K562 (cell line): Measurements from ENCODE around the gene IL23R. TPM values are rescaled to one million over a fixed set of nuclear protein-coding genes. Genes with fewer than 3 reads are reported as not detected.

ENCODE experiments used
- ATAC-seq: fragments of 200-7000 bp; cut with Tn5 transposase; 3 replicates; pipeline ENCODE4 v1.9.1; 2020; ENCODE audit warnings: moderate library complexity
- BruUV-seq: library from RNA; stranded (reverse); fragments of 400-500 nt; replicated peaks from 2 replicates; lab custom pipeline; 2021; lab: Mats Ljungman, UMichigan
- CTCF ChIA-PET: fragments of 300-600 bp; formaldehyde crosslinking; extraction: SDS; loops from one replicate; lab custom pipeline; 2021; ENCODE audit warnings: low intra/inter-chr PET ratio; lab: Yijun Ruan, JAX
- POLR2A ChIA-PET: fragments of 300-600, 350-650 bp; sonication (Branson Sonifier 250); formaldehyde crosslinking; extraction: SDS; loops from one replicate; lab custom pipeline; 2021; ENCODE audit warnings: antibody characterized with exemption, inconsistent platforms; lab: Yijun Ruan, JAX
- DNase-seq, 4 experiments: peaks; one replicate each; pipeline versions ENCODE4 v3.0.0 to v3.0.0-alpha.2; 2011 to 2018; ENCODE audit warnings: low spot score in 3 of 4, mixed read lengths in 3 of 4; ENCODE audit errors: extremely low read depth in 1 of 4
- FAIRE-seq: peaks from 2 replicates; lab custom pipeline; 2011; peaks lifted over from hg19 to GRCh38; lab: Jason Lieb, UNC
- H2AFZ ChIP-seq: 2 replicates; pipeline ENCODE4 v1.6.0; 2011; ENCODE audit warnings: low read depth, low read length, control low read depth, inconsistent platforms
- H3K27ac ChIP-seq: fragments of 200-600 bp; 3 replicates; pipeline ENCODE4 v1.8.0; 2011; ENCODE audit warnings: low read depth, mild to moderate bottlenecking, control low read depth, inconsistent platforms, low read length, moderate library complexity, mixed read lengths; ENCODE audit errors: extremely low read depth
- H3K27me3 ChIP-seq, 2 experiments: fragments of 300-600 bp in 1 of 2; 2 replicates in 1 of 2; 3 replicates in 1 of 2; pipeline versions ENCODE4 v1.6.0 to v1.8.0; 2011; ENCODE audit warnings: inconsistent platforms in 2 of 2, low read length in 2 of 2, mild to moderate bottlenecking in 1 of 2, mixed read lengths in 1 of 2, moderate library complexity in 1 of 2; ENCODE audit not compliant: control insufficient read depth in 2 of 2, insufficient read depth in 2 of 2
- H3K36me3 ChIP-seq: fragments of 300-600 bp; 3 replicates; pipeline ENCODE4 v1.8.0; 2011; ENCODE audit warnings: mild to moderate bottlenecking, low read length, inconsistent platforms; ENCODE audit not compliant: control insufficient read depth, insufficient read depth
- H3K4me1 ChIP-seq, 2 experiments: fragments of 200-600 bp in 1 of 2; replicated peaks in 1 of 2; 2 replicates in 1 of 2; 3 replicates in 1 of 2; pipeline versions ENCODE4 v1.5.1 to v1.8.0; 2011; ENCODE audit warnings: inconsistent platforms in 2 of 2, low read length in 2 of 2, mild to moderate bottlenecking in 1 of 2, mixed read lengths in 1 of 2, moderate library complexity in 1 of 2; ENCODE audit not compliant: control insufficient read depth in 2 of 2, insufficient read depth in 2 of 2
- H3K4me2 ChIP-seq: 2 replicates; pipeline ENCODE4 v1.6.1; 2011; ENCODE audit warnings: low read length, control low read depth, inconsistent platforms, mixed read lengths; ENCODE audit not compliant: insufficient read depth
- H3K4me3 ChIP-seq: fragments of 200-600 bp; sonication (generic), shearing (Covaris generic); 2 replicates; pipeline ENCODE4 v1.5.1; 2016; ENCODE audit warnings: control low read depth, inconsistent platforms
- H3K79me2 ChIP-seq: fragments of 200-600 bp; 3 replicates; pipeline ENCODE4 v1.8.0; 2011; ENCODE audit warnings: low read length, inconsistent platforms; ENCODE audit not compliant: control insufficient read depth, insufficient read depth
- H3K9ac ChIP-seq, 2 experiments: 2 replicates each; pipeline versions ENCODE4 v1.6.0 to v1.6.1; 2011; ENCODE audit warnings: low read depth in 2 of 2, low read length in 2 of 2, control low read depth in 1 of 2, inconsistent platforms in 1 of 2, mild to moderate bottlenecking in 1 of 2, mixed read lengths in 1 of 2; ENCODE audit not compliant: insufficient read depth in 1 of 2
- H3K9me1 ChIP-seq: one replicate; pipeline ENCODE4 v1.6.0; 2011; ENCODE audit warnings: inconsistent platforms, mild to moderate bottlenecking, low read length, moderate library complexity; ENCODE audit not compliant: control insufficient read depth, insufficient read depth
- H3K9me3 ChIP-seq: replicated peaks from 2 replicates; pipeline ENCODE4 v1.5.1; 2011; ENCODE audit warnings: low read depth, low read length, inconsistent platforms; ENCODE audit not compliant: control insufficient read depth, insufficient read depth
- H4K20me1 ChIP-seq: replicated peaks from 2 replicates; pipeline ENCODE4 v1.6.1; 2011; ENCODE audit warnings: low read length, inconsistent platforms, mixed read lengths; ENCODE audit not compliant: control insufficient read depth, insufficient read depth
- CTCF ChIP-seq, 3 experiments: IDR thresholded peaks in 2 of 3; conservative IDR thresholded peaks in 1 of 3; 2 replicates each; pipeline ENCODE4 v1.5.1; 2011 to 2012; ENCODE audit warnings: low read length in 3 of 3, mild to moderate bottlenecking in 3 of 3, control low read depth in 2 of 3, improper control_type of control experiment in 1 of 3, inconsistent platforms in 1 of 3, low read depth in 1 of 3, mixed read lengths in 1 of 3, moderate library complexity in 1 of 3; ENCODE audit not compliant: insufficient read depth in 2 of 3
- GABPB2 ChIP-seq: fragments of 250-450 bp; sonication (Bioruptor Pico); conservative IDR thresholded peaks from 2 replicates; pipeline ENCODE4 v1.5.1; 2021; ENCODE audit warnings: mild to moderate bottlenecking
- WGBS: fragments of 100-300 bp; shearing (Covaris generic); methylation state at CpG from one replicate; pipeline ENCODE4 v1.1.6; 2016; ENCODE audit warnings: low coverage, mixed read lengths; ENCODE audit not compliant: insufficient coverage; ENCODE audit errors: missing lambda C conversion rate; 5-methylcytosine and 5-hydroxymethylcytosine counted together
- in situ Hi-C: fragments of 300-500 bp; cut with MboI; formaldehyde crosslinking; loops from 4 replicates; pipeline ENCODE4 v1.15.0; 2018; ENCODE audit warnings: inconsistent platforms, mixed read lengths
- intact Hi-C: fragments of 100-400 bp; cut with micrococcal nuclease; formaldehyde crosslinking; loops from 2 replicates; pipeline ENCODE4 v1.14.2; 2022
- polyA plus RNA-seq, 8 experiments: library from polyadenylated mRNA; depleted of rRNA in 4 of 8; stranded (reverse) in 5 of 8; unstranded in 3 of 8; fragments of >200 nt; fragmentation: Nextera tagmentation in 2 of 8; fragmentation: Illumina TruSeq in 1 of 8; extraction: Ambion mirVana in 2 of 8; extraction: Trizol in 1 of 8; gene quantifications; 2 replicates each; pipeline versions ENCODE4 v1.2.1 to v1.2.3, GENCODE V29; 2011 to 2014; ENCODE audit warnings: inconsistent platforms in 1 of 8, missing spikeins in 1 of 8
- total RNA-seq, 7 experiments: library from RNA; depleted of rRNA in 6 of 7; stranded (reverse); fragments of >200 nt in 6 of 7; fragmentation: Illumina TruSeq in 2 of 7; extraction: Trizol in 2 of 7; gene quantifications; 2 replicates each; pipeline versions ENCODE4 v1.2.1 to v1.2.3, GENCODE V29; 2011 to 2021; ENCODE audit warnings: low replicate concordance in 1 of 7
- TF ChIP-seq, protein P1 (sequence below), 2 experiments: IDR thresholded peaks in 1 of 2; conservative IDR thresholded peaks in 1 of 2; 2 replicates each; pipeline ENCODE4 v1.6.1; 2016; ENCODE audit warnings: low read depth in 2 of 2, mild to moderate bottlenecking in 1 of 2, missing compliant biosample characterization in 1 of 2, missing genetic modification characterization in 1 of 2, moderate library complexity in 1 of 2
- TF ChIP-seq, protein P2 (sequence below): fragments of 250-450 bp; sonication (Bioruptor Pico); IDR thresholded peaks from 2 replicates; pipeline ENCODE4 v1.8.0; 2022; ENCODE audit warnings: moderate library complexity, mild to moderate bottlenecking, inconsistent platforms

The IL23R gene
- total and polyA plus RNA-seq, 9 of the 15 experiments (the other 6 are each of a cell fraction or from before 2014, with no cell fraction given), result 4.4 to 52.7 (median 22.8) TPM

- TF ChIP-seq, protein P1, sequence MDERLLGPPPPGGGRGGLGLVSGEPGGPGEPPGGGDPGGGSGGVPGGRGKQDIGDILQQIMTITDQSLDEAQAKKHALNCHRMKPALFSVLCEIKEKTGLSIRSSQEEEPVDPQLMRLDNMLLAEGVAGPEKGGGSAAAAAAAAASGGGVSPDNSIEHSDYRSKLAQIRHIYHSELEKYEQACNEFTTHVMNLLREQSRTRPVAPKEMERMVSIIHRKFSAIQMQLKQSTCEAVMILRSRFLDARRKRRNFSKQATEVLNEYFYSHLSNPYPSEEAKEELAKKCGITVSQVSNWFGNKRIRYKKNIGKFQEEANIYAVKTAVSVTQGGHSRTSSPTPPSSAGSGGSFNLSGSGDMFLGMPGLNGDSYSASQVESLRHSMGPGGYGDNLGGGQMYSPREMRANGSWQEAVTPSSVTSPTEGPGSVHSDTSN (CRISPR knock-in tag; IDR thresholded peaks at IDR 0.05; ENCODE audit: low read depth), result no peak
- TF ChIP-seq, protein P1 (tag; conservative IDR thresholded peaks at IDR 0.05; ENCODE audit: low read depth), result no peak
- TF ChIP-seq, all 486 proteins: peak for 0
Observed at GRCh38 chr1:67257173-67257535, 90.9 kb downstream of the IL23R start (continued).

DNA sequence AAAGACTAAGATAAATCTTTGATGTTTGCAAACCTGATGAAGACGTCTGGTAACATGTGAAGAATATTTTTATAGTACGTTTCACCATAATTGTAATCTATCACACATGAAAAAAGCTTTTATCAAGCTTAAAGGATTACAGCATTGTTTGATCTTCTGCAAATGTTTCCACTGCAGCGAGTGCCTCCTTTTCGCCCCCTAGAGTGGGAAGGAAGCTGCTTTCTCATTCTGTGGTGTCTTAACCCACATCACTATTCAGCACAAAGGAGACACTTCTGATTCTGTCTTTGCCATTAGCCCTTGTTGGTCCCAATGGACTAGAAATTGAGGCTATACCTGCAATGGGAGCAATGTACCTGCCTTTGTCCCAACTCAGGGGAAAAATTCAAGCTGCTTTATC lies 95.4 kb downstream of the IL23R start:
- in situ Hi-C loops (no loop called here), intact Hi-C loops (no loop called here)
- no peak overlapping the region for H3K4me3 ChIP-seq
- H3K27ac ChIP-seq, result no peak overlapping the region
- peak in 1 of 4 experiments; percentile 10 for DNase-seq
- H3K9me3 ChIP-seq, result no peaks in the 10 kb centered on the region
- TF ChIP-seq GABPB2, result no peak
- peak in 2 of 3 experiments; percentile 11 to 18; a peak in 1 of 6 replicates for TF ChIP-seq CTCF (IDR thresholded peaks at IDR 0.05 in 2 of 3, conservative IDR thresholded peaks at IDR 0.05 in 1 of 3; ENCODE audit: insufficient read depth in 2 of 3, low read depth in 1 of 3, low read length in 3 of 3)
- TF ChIP-seq, protein P2, sequence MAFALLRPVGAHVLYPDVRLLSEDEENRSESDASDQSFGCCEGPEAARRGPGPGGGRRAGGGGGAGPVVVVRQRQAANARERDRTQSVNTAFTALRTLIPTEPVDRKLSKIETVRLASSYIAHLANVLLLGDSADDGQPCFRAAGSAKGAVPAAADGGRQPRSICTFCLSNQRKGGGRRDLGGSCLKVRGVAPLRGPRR (CRISPR knock-in tag), result no peak
- H3K9ac ChIP-seq, result no peak overlapping the region
- no peaks in the 10 kb centered on the region for H3K9me1 ChIP-seq
- H3K27me3 ChIP-seq, result no peaks in the 10 kb centered on the region
- peak; percentile 57 for ATAC-seq
- H4K20me1 ChIP-seq, result no peaks in the 10 kb centered on the region
- H3K4me2 ChIP-seq, result no peak overlapping the region
- 38% methylated on average over 4 of the region's 4 CpGs for WGBS
- ChIA-PET POLR2A (interaction anchor here (0.8 to 1.0 kb wide), 2 partner anchors 10 to 21 kb away, joined by 3 to 4 read pairs; no protein-coding TSS in a partner anchor), CTCF (no interaction called here)
- BruUV-seq, result no TSS peak
- no peak overlapping the region for H2AFZ ChIP-seq
- no peaks in the 10 kb centered on the region for H3K79me2 ChIP-seq
- no peaks in the 10 kb centered on the region for H3K4me1 ChIP-seq
- FAIRE-seq, result peak; percentile 11
- peaks cover 20% of the 10 kb centered on the region; the same call in 2 of the 3 replicates for H3K36me3 ChIP-seq
